Measurements from ENCODE around the gene LY6G6F.
A peak's percentile ranks its signal among the peaks of the same experiment; 100 is the strongest.

Gene LY6G6F, protein sequence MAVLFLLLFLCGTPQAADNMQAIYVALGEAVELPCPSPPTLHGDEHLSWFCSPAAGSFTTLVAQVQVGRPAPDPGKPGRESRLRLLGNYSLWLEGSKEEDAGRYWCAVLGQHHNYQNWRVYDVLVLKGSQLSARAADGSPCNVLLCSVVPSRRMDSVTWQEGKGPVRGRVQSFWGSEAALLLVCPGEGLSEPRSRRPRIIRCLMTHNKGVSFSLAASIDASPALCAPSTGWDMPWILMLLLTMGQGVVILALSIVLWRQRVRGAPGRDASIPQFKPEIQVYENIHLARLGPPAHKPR

DNA sequence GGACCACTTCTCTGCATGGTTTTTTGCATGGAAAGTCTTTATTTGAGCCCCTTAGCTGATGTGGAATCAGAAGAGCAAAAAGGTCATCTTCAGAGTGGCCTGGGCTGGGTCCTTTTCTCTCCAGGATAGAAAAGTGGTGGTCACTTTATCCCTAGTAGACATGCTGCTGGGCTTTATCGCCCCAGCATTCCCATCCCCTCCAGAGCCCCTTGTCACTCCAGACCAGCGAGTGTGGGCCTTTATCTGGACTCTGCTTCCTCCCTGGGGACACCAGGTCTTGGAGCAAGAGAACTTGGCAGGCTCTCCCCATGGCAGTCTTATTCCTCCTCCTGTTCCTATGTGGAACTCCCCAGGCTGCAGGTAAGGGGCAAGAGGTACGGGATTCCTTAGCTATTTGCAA, at the start of gene LY6G6F:
LY6G6F (plus strand) TSS at position 268 of the 400 bp plus-strand sequence; CDS start at position 309, 41 bp downstream.
- no peak for DNase-seq

DNA sequence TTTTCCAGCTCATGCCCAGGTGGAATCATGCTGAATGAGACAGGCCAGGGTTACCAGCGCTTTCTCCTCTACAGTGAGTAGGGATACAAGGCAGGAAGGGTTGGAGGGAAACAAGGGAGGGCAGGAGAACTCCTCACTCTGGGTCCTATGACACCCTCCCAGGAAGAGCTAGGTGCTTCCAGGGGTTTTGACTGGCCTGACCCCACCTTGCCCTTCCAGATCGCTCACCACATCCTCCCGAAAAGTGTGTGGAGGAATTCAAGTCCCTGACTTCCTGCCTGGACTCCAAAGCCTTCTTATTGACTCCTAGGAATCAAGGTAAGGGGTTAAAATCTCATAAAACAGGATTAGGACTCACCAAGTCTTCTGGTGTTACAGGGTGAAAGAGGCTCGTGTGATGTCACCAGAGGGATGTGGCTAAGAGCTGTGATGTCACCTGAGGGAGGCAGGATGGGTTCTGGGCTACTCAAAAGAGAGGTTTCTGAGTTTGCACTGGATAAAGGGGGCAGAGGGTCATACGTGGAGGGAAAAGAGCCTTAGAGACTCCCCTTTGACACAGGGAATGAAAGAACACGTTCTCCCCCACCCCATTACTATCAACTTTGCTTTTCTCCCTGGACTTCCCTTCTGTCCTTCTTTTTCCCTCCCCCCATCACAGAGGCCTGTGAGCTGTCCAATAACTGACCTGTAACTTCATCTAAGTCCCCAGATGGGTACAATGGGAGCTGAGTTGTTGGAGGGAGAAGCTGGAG, 49.1 kb upstream of the LY6G6F start:
- no peak for DNase-seq

GRCh38 chr6:31658158-31658688, 48.4 kb upstream of the LY6G6F start:
- DNase-seq = no peak

- DNase-seq = no peak
Measured at GRCh38 chr6:31658983-31659648, 47.5 kb upstream of the LY6G6F start.

GRCh38 chr6:31659649-31660380, 46.9 kb upstream of the LY6G6F start:
- DNase-seq = no peak

GRCh38 chr6:31660381-31661261, 46.0 kb upstream of the LY6G6F start, which contains the start of gene C6orf47:
C6orf47 (minus strand) TSS chr6:31660778; CDS start chr6:31659947, 831 bp downstream.
- DNase-seq = peak; percentile 89

DNA sequence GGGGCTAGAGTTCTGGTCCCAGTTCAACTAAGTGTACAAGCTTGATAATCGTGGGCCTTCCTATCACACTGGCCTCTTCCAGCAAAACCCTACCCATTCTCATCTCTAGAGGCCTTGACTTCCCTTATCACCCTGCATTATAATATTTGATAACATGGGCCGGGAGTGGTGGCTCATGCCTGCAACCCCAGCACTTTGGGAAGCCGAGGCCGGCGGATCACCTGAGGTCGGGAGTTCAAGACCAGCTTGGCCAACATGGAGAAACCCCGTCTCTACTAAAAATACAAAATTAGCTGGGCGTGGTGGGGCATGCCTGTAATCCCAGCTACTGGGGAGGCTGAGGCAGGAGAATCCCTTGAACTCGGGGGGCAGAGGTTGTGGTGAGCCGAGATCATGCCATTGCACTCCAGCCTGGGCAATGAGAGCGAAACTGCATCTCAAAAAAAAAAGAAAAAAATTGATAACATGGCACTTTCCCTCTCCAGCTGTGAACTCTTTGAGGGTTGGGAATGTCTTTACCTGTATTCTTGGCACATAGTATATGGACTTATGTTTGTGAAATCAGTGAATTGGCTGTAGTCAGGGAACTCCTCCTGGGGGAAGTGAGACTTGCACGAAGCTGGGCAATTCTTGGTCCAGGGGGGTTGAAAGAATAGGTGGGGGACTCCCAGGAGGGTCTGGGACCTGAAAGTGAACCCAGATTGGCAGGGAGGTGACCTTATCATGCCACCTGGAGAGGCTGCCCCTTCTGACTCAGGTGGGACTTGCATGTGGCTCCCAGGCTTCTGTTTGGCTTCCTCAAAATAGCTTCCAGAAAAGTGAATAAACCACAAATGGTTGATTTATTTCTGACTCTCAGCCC, 45.2 kb upstream of the LY6G6F start:
- no peak for DNase-seq

DNA sequence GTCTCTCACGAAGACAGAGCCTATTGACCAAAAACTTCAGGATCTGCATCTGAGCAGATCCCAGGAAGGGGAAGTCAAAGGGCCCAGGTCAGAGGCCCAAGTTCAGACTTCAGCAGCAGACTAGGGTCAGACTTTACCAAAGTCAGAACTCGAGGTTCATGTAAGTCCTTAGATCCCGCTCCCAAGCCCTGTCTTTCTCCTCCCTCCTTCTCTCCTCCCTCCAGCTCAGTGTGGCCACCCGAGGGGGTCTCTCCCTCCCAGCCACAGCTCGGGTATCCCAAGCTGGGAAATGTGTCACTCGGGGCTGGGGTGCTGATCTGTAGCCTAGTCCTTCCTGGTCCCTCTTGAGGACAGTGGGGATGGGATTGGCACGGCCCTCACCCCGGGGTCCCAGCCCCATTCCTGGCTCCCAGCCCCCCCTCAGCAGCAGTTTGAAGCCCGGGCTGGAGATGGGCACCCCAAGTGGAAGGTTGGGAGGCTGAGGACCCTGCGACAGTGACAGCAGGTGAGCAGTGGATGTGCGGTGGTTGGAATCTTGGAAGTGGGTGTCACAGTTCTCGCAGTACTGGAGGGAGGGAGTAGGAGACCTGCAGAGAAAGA, 44.4 kb upstream of the LY6G6F start:
- no peak for DNase-seq

DNA sequence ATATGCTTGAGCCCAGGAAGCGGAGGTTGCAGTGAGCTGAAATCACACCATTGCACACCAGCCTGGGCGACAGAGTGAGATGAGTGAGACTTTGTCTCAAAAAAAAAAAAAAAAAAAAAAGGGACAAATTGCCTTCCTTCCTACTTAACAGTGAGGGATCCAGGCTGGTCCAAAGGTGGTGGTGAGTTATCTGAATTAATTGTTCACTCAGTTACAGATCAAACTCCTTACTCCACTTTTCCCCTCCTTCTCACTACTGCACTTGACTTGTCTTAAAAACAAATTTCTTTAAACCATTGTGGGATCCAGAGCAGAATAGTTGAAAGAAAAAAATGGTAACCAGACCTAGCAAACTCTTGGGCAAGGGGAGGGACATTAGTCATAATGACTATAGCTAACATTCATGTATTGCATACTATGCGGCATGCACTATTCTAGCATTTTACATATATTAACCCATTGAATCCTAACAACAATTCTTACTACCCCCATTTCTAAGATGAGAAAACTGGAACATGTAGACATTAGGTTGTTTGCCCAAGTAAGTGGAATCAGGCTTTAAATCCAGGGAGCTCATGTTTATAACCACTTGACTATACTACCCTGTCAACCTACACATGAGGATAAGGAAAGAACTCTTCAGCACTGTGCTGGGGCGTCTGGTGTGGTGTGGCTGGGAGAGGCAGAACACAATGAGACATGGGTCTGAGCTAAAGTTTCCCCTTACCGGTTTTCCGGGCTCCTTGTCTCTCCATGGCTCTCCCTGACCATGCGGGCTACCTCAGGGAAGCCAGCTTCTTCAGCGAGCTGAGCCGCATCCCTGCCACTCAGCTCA, 43.3 kb upstream of the LY6G6F start:
- DNase-seq = no peak

GRCh38 chr6:31663961-31664789, 42.5 kb upstream of the LY6G6F start:
- DNase-seq = no peak

DNA sequence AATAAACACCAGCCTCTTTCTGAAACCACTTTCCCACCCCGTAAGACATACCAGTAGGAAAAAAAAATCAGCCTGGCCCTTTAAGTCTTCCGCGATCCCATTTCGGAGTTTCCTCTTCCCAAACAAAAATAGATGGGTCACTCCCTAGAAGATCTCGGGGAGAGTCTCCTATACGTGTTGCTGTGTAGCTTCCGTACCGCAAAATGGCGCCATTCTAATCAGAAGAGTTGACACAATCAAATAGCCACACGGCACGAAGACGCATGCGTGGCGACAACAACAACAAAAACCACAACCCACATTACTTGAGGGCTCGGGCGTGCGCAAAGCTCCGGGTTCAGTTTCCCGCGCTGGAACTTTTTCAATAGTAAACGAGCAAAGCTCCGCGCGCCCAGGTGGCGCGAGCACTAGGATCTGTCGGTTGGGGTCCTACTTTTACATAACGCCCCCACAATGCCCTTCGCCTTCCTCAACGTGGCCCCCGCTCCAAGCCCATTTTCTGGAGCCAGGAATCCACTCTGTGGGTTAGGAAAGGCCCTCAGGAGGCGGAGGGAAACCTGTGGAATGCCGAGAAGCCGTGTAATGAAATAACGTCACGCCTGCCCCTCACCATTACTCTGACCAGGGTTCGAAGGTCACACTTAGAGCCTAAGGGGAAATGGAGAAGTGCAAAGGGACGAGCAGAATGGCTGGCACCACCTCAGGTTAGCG, 41.7 kb upstream of the LY6G6F start, which contains the start of gene GPANK1:
GPANK1 (minus strand) TSS at position 208 of the 711 bp plus-strand sequence. CDS start 519 bp downstream, outside the sequence.
- peak; percentile 90 for DNase-seq

DNA sequence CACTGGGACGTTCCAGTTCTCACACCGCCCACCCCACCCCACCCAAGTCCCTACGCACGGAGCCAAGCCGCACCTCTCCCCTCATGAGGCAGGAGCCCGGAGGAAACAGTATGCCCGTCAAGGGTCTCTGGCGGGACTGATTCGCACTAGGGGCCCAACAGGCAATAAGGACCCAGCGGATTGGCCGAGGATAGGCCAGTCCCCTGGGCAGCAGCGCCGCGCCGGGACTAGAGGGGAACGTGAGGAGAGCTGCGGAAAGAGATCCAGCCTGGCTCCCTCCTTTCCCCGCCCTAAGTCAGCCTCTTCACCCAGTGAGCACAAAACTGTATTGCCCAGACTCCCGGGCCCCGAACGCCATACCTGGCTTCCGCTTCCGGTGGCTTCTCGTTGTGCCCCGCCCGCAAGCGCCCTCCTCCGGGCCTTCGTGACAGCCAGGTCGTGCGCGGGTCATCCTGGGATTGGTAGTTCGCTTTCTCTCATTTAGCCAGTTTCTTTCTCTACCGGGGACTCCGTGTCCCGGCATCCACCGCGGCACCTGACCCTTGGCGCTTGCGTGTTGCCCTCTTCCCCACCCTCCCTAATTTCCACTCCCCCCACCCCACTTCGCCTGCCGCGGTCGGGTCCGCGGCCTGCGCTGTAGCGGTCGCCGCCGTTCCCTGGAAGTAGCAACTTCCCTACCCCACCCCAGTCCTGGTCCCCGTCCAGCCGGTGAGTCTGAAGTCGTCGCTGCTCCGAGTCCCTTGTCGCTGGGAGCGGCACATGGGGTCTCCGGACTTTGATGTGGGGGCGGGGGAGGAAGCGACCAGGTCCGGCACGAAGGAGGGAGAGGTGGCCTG, 40.9 kb upstream of the LY6G6F start, which contains the start of gene CSNK2B:
CSNK2B (plus strand) TSS at position 580 of the 836 bp plus-strand sequence. CDS start 752 bp downstream, outside the sequence.
- peak; percentile 98 for DNase-seq

GRCh38 chr6:31666337-31666965, 40.2 kb upstream of the LY6G6F start:
- DNase-seq = no peak

- no peak for DNase-seq
Measured at GRCh38 chr6:31669676-31670075, 37.0 kb upstream of the LY6G6F start, which contains the start of gene LY6G5B. LY6G5B (plus strand) TSS chr6:31669976; CDS start chr6:31670951, 975 bp downstream.

- DNase-seq = no peak
Measured at GRCh38 chr6:31676322-31676903, 30.3 kb upstream of the LY6G6F start.

Measured in activated CD8-positive, alpha-beta memory T cell treated with anti-CD3 and anti-CD28 coated beads for 24 hours (primary cell).